ENCODE results near the gene BPIFB6.

BPIFB6 gene

DNA sequence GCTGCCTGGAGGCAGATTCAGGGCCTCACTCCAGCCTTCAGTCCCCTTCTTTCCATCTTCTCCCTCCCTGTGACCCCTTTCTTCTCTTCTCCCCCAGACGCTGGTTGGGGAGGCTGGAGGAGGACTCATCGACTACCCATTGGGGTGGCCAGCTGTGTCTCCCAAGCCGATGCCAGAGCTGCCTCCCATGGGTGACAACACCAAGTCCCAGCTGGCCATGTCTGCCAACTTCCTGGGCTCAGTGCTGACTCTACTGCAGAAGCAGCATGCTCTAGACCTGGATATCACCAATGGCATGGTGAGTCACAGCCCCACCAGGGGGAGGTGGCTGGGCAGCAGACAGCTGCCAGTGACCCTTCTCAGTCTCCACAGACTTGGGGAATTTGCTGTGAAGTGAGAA, 60.9 kb downstream of the BPIFB6 start:
- no peak for DNase-seq

DNA sequence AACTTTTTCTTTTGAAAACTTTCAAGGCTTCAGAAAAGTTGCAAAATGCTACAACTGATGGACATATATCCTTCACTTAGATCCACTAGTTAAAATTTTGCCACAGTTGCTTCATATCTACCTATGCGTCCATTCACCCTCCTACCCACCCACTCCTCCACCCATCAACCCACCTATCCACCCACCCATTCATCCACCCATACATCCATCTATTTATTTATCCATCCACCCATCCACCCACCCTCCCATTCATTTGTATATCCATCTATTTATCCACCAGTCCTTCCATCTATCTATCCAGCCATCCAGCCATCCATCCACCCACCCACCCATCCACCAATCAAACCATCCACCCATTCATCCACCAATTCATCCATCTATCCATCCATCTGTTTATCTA, 61.6 kb downstream of the BPIFB6 start:
- no peaks in the 10 kb centered on the region for H3K9me3 ChIP-seq (ENCODE audit: severe bottlenecking)
- no peaks in the 10 kb centered on the region for H3K27me3 ChIP-seq (ENCODE audit: insufficient read depth, low read depth, severe bottlenecking)
- DNase-seq, result no peak
- TF ChIP-seq, protein P1, sequence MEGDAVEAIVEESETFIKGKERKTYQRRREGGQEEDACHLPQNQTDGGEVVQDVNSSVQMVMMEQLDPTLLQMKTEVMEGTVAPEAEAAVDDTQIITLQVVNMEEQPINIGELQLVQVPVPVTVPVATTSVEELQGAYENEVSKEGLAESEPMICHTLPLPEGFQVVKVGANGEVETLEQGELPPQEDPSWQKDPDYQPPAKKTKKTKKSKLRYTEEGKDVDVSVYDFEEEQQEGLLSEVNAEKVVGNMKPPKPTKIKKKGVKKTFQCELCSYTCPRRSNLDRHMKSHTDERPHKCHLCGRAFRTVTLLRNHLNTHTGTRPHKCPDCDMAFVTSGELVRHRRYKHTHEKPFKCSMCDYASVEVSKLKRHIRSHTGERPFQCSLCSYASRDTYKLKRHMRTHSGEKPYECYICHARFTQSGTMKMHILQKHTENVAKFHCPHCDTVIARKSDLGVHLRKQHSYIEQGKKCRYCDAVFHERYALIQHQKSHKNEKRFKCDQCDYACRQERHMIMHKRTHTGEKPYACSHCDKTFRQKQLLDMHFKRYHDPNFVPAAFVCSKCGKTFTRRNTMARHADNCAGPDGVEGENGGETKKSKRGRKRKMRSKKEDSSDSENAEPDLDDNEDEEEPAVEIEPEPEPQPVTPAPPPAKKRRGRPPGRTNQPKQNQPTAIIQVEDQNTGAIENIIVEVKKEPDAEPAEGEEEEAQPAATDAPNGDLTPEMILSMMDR (IDR thresholded peaks at IDR 0.05; ENCODE audit: low read depth, low read length), result no peak
- H3K4me3 ChIP-seq (ENCODE audit: low read depth, low read length), result no peak overlapping the region
- H3K27ac ChIP-seq, result no peak overlapping the region
- H3K36me3 ChIP-seq, result no peaks in the 10 kb centered on the region

More for the DNA sequence above, 60.9 kb downstream of the BPIFB6 start:
- no peaks in the 10 kb centered on the region for H3K36me3 ChIP-seq
- no peak overlapping the region for H3K27ac ChIP-seq
- H3K9me3 ChIP-seq (ENCODE audit: severe bottlenecking), result no peaks in the 10 kb centered on the region
- no peak overlapping the region for H3K4me3 ChIP-seq (ENCODE audit: low read depth, low read length)
- TF ChIP-seq, protein P1 (IDR thresholded peaks at IDR 0.05; ENCODE audit: low read depth, low read length), result no peak
- H3K27me3 ChIP-seq (ENCODE audit: insufficient read depth, low read depth, severe bottlenecking), result no peaks in the 10 kb centered on the region

DNA sequence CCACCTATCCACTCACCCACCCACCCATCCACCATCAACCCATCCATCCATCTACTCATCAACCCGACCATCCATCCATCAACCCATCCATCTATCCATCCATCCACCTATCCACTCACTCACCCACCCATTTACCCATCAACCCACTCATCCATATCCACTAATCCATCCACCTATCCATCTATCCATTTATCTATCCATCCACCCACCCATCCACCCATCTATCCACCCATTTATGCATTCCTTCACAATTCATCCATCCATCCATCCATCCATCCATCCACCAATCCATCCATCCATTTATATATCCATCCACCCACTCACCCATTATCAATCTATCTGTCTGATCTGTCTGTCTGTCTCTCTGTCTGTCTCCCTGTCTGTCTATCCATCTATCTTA, 62.1 kb downstream of the BPIFB6 start:
- Histone ChIP-seq H3K27me3 (ENCODE audit: insufficient read depth, low read depth, severe bottlenecking) (no peaks in the 10 kb centered on the region), H3K9me3 (ENCODE audit: severe bottlenecking) (no peaks in the 10 kb centered on the region), H3K36me3 (no peaks in the 10 kb centered on the region), H3K4me3 (ENCODE audit: low read depth, low read length) (no peak overlapping the region), H3K27ac (no peak overlapping the region)
- TF ChIP-seq, protein P1 (IDR thresholded peaks at IDR 0.05; ENCODE audit: low read depth, low read length), result no peak
- DNase-seq, result no peak

All from WERI-Rb-1 (cell line).